ENCODE data around the gene TDRD7.

TDRD7 gene

DNA sequence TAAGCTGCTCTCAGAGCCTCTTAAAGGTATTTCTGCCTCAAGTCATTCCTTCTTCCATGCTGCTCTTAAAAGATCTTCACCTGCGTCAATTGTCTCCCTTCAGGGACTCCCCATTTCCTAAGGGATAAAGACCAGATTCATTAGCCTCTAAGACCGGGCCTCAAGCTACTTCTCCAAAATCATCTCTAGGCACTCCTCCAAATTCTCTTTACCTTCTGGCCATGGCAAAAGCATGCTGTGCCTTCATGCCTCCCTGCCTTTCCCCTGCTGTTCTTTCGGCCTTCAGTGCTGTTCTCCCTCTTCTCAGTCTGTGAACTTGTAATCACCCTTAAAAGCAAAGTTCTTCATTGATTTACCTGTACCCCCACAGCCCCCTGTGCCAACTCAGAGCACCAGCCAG is 93.9 kb downstream of the TDRD7 start:
- Histone ChIP-seq H3K4me3 (no peak overlapping the region), H3K4me1 (peaks cover 0 to 81% (median 33%) of the 10 kb centered on the region in 4 donors), H3K27me3 (no peaks in the 10 kb centered on the region), H3K27ac (peak overlapping the region; percentile 94 to 99), H3K9me3 (no peaks in the 10 kb centered on the region), H3K36me3 (no peaks in the 10 kb centered on the region)
- TF ChIP-seq, protein P1, sequence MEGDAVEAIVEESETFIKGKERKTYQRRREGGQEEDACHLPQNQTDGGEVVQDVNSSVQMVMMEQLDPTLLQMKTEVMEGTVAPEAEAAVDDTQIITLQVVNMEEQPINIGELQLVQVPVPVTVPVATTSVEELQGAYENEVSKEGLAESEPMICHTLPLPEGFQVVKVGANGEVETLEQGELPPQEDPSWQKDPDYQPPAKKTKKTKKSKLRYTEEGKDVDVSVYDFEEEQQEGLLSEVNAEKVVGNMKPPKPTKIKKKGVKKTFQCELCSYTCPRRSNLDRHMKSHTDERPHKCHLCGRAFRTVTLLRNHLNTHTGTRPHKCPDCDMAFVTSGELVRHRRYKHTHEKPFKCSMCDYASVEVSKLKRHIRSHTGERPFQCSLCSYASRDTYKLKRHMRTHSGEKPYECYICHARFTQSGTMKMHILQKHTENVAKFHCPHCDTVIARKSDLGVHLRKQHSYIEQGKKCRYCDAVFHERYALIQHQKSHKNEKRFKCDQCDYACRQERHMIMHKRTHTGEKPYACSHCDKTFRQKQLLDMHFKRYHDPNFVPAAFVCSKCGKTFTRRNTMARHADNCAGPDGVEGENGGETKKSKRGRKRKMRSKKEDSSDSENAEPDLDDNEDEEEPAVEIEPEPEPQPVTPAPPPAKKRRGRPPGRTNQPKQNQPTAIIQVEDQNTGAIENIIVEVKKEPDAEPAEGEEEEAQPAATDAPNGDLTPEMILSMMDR (IDR thresholded peaks at IDR 0.05), result no peak
- intact Hi-C loops (cut with DNase I; ENCODE audit: low total_unique reads), result no loop called here
- no peak for DNase-seq

DNA sequence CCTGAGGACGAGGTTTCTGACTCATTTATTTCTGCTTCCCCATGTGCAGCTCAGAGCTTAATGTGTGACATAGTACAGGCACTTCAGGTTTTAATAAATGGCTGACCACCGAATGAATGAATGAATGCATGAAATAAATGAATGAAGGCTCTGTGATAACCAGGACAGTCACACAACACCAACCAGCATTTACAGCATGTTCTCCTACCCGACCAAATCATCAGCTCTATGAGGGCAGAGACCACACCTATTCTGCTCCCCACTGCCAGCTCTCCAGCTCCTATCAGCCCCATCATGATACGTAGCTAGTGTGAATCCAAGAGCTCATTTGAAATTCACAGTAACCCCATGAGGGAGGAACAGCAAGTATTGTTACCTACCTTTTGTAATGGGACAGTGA is 94.4 kb downstream of the TDRD7 start:
- no peak overlapping the region for H3K4me3 ChIP-seq
- no peaks in the 10 kb centered on the region for H3K36me3 ChIP-seq
- no peak for DNase-seq
- peak overlapping the region; percentile 94 to 99 for H3K27ac ChIP-seq
- H3K27me3 ChIP-seq, result no peaks in the 10 kb centered on the region
- H3K9me3 ChIP-seq, result no peaks in the 10 kb centered on the region
- intact Hi-C loops (cut with DNase I; ENCODE audit: low total_unique reads), result no loop called here
- peaks cover 0 to 84% (median 36%) of the 10 kb centered on the region in 4 donors for H3K4me1 ChIP-seq
- TF ChIP-seq, protein P1 (IDR thresholded peaks at IDR 0.05), result no peak

DNA sequence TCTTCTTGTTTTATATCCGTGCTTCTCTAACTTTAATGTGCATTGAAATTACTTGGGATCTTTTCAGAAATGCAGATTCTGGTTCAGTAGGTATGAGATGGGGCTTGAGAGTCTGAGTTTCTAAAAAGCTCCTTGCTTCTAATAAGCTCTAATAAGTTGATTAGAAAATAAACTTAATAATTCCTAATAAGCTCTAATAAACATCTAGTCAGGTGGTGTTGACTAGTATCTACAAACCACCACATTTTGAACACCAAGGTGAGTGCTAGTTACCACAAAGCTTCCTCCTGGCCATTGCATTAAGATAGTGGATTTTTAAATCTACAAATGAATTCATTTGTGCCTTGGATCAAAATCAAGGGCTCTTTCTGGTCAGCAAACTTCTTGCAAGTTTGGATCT is 94.9 kb downstream of the TDRD7 start:
- Histone ChIP-seq H3K4me3 (no peak overlapping the region), H3K36me3 (no peaks in the 10 kb centered on the region), H3K27me3 (no peaks in the 10 kb centered on the region), H3K9me3 (no peaks in the 10 kb centered on the region), H3K4me1 (peaks cover 0 to 89% (median 40%) of the 10 kb centered on the region in 4 donors), H3K27ac (peak overlapping the region; percentile 94 to 99)
- intact Hi-C loops (cut with DNase I; ENCODE audit: low total_unique reads), result no loop called here
- TF ChIP-seq, protein P1 (IDR thresholded peaks at IDR 0.05), result no peak
- DNase-seq, result no peak

GRCh38 chr9:97507428-97507984 is 95.6 kb downstream of the TDRD7 start:
- Histone ChIP-seq H3K27me3 (no peaks in the 10 kb centered on the region), H3K27ac (peak overlapping the region in 1 of 2 donors; percentile 16), H3K4me1 (peaks cover 0 to 95% (median 39%) of the 10 kb centered on the region in 4 donors), H3K9me3 (no peaks in the 10 kb centered on the region), H3K4me3 (no peak overlapping the region), H3K36me3 (no peaks in the 10 kb centered on the region)
- intact Hi-C loops (cut with DNase I; ENCODE audit: low total_unique reads), result no loop called here
- TF ChIP-seq, protein P1 (IDR thresholded peaks at IDR 0.05), result no peak
- DNase-seq, result no peak

- Histone ChIP-seq H3K4me1 (peaks cover 0 to 83% (median 31%) of the 10 kb centered on the region in 4 donors), H3K36me3 (no peaks in the 10 kb centered on the region), H3K27ac (peak overlapping the region in 1 of 2 donors; percentile 17), H3K4me3 (no peak overlapping the region), H3K9me3 (no peaks in the 10 kb centered on the region), H3K27me3 (no peaks in the 10 kb centered on the region)
- intact Hi-C loops (cut with DNase I; ENCODE audit: low total_unique reads), result no loop called here
- TF ChIP-seq, protein P1 (IDR thresholded peaks at IDR 0.05), result no peak
- no peak for DNase-seq
Measured at GRCh38 chr9:97508852-97509251, 97.0 kb downstream of the TDRD7 start.
